Testis (tissue), 2 donors: Measurements from ENCODE around the gene STX18.

Source experiments
- POLR2A ChIP-seq: fragments of 450-650 bp; IDR thresholded peaks from one replicate; pipeline ENCODE4 v1.6.1; 2017; ENCODE audit warnings: antibody characterized with exemption, mild to moderate bottlenecking, moderate library complexity
- TF ChIP-seq, protein P1 (sequence below), 3 experiments: fragments of 450-650 bp in 2 of 3; fragments of 200-600 bp in 1 of 3; sonication (generic) in 1 of 3; IDR thresholded peaks; one replicate each; pipeline ENCODE4 v1.5.1; 2016 to 2019; ENCODE audit warnings: antibody characterized with exemption in 3 of 3, mild to moderate bottlenecking in 2 of 3, moderate library complexity in 1 of 3

DNA sequence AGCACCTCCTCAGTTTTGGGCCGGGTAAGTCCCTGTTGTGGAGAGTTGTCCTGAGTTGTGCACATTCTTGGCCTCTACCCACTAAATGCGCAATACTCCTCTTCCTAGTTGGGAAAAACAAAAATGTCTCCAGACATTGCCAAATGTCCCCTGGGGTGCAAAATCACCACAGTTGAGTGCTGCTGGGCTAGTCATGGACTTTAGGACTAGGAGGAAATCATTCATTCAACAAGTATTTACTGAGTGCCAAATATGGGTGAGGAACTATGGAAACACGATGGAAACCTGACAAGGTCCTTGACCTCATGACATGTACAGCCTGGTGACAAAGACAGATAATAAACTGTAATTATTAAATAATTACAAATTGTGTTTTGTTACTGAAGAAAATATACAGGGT is 71.6 kb downstream of the STX18 start:
- no peak for TF ChIP-seq POLR2A
- TF ChIP-seq, protein P1, sequence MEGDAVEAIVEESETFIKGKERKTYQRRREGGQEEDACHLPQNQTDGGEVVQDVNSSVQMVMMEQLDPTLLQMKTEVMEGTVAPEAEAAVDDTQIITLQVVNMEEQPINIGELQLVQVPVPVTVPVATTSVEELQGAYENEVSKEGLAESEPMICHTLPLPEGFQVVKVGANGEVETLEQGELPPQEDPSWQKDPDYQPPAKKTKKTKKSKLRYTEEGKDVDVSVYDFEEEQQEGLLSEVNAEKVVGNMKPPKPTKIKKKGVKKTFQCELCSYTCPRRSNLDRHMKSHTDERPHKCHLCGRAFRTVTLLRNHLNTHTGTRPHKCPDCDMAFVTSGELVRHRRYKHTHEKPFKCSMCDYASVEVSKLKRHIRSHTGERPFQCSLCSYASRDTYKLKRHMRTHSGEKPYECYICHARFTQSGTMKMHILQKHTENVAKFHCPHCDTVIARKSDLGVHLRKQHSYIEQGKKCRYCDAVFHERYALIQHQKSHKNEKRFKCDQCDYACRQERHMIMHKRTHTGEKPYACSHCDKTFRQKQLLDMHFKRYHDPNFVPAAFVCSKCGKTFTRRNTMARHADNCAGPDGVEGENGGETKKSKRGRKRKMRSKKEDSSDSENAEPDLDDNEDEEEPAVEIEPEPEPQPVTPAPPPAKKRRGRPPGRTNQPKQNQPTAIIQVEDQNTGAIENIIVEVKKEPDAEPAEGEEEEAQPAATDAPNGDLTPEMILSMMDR (IDR thresholded peaks at IDR 0.05) = no peak
